Liver (tissue), 3 donors: ENCODE results near the gene SLC35A1.

Experiments used
- SP1 ChIP-seq: IDR thresholded peaks from 2 replicates; pipeline ENCODE4 v1.6.1; 2018; ENCODE audit warnings: antibody characterized with exemption, mild to moderate bottlenecking
- TF ChIP-seq, protein P1 (sequence below): fragments of 150-350 bp; IDR thresholded peaks from 2 replicates; pipeline ENCODE4 v1.5.1; 2017; ENCODE audit warnings: improper control_type of control experiment, low read depth, low read length; ENCODE audit not compliant: missing input control
- donor health status: healthy.
- donor health status: healthy.

DNA sequence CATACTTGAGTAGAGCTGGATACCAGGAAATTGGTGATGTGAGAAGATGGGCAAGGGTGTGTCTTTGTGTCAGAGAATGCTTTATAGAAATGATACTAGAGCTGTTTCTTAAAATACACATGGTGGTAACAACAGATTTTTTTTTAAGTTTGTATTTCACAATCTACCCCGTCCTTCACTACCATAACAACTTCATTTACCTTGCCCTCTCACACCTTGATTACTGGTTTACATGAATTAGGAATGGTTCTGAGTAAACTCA is 71.6 kb downstream of the SLC35A1 start:
- TF ChIP-seq, protein P1, sequence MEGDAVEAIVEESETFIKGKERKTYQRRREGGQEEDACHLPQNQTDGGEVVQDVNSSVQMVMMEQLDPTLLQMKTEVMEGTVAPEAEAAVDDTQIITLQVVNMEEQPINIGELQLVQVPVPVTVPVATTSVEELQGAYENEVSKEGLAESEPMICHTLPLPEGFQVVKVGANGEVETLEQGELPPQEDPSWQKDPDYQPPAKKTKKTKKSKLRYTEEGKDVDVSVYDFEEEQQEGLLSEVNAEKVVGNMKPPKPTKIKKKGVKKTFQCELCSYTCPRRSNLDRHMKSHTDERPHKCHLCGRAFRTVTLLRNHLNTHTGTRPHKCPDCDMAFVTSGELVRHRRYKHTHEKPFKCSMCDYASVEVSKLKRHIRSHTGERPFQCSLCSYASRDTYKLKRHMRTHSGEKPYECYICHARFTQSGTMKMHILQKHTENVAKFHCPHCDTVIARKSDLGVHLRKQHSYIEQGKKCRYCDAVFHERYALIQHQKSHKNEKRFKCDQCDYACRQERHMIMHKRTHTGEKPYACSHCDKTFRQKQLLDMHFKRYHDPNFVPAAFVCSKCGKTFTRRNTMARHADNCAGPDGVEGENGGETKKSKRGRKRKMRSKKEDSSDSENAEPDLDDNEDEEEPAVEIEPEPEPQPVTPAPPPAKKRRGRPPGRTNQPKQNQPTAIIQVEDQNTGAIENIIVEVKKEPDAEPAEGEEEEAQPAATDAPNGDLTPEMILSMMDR: no peak
- no peak for TF ChIP-seq SP1
